CD4-positive, alpha-beta T cell (primary cell): ENCODE data around the gene TMEM132C. TPM values are rescaled to one million over a fixed set of nuclear protein-coding genes. Genes with fewer than 3 reads are reported as not detected.
A peak's percentile ranks its signal among the peaks of the same experiment; 100 is the strongest.

Source experiments
- ATAC-seq: fragments of 200-7000 bp; cut with Tn5 transposase; one replicate; pipeline ENCODE4 v1.10.0; 2022; ENCODE audit warnings: mild to moderate bottlenecking; ENCODE audit not compliant: poor library complexity
- CTCF ChIA-PET: fragments of 350-600 bp; sonication (Branson Sonifier 250); formaldehyde crosslinking; loops from one replicate; lab custom pipeline; 2021; ENCODE audit warnings: antibody characterized with exemption, inconsistent platforms; lab: Charles Lee
- POLR2A ChIA-PET: fragments of 350-600 bp; sonication (Branson Sonifier 250); formaldehyde crosslinking; loops from one replicate; lab custom pipeline; 2021; ENCODE audit warnings: antibody characterized with exemption, inconsistent platforms; lab: Charles Lee
- DNase-seq, 14 experiments: peaks; one replicate each; pipeline ENCODE4 v3.0.0-alpha.2; 2013 to 2020; ENCODE audit warnings: mixed read lengths in 2 of 14
- H3K27ac ChIP-seq, 2 donors: one replicate each; pipeline versions ENCODE4 v1.5.1 to v1.7.0; 2013; ENCODE audit warnings: low read length in 2 of 2, low read depth in 1 of 2, mild to moderate bottlenecking in 1 of 2
- H3K27me3 ChIP-seq, 2 experiments: 1 replicate in 1 of 2; 2 replicates in 1 of 2; pipeline versions ENCODE4 v1.6.1 to v1.7.0; 2013; ENCODE audit warnings: low read length in 2 of 2, control low read depth in 1 of 2, mild to moderate bottlenecking in 1 of 2, moderate library complexity in 1 of 2; ENCODE audit not compliant: insufficient read depth in 2 of 2, control insufficient read depth in 1 of 2
- H3K36me3 ChIP-seq: one replicate; pipeline ENCODE4 v1.6.1; 2013; ENCODE audit warnings: low read length, control low read depth; ENCODE audit not compliant: insufficient read depth
- H3K4me1 ChIP-seq: one replicate; pipeline ENCODE4 v1.6.1; 2013; ENCODE audit warnings: low read length, control low read depth; ENCODE audit not compliant: insufficient read depth
- H3K4me3 ChIP-seq: one replicate; pipeline ENCODE4 v1.5.1; 2013; ENCODE audit warnings: mild to moderate bottlenecking, low read length, moderate library complexity
- H3K9me3 ChIP-seq, 2 experiments: 1 replicate in 1 of 2; 2 replicates in 1 of 2; pipeline versions ENCODE4 v1.6.1 to v1.7.0; 2013; ENCODE audit warnings: low read length in 2 of 2, mild to moderate bottlenecking in 2 of 2, control low read depth in 1 of 2, moderate library complexity in 1 of 2; ENCODE audit not compliant: control insufficient read depth in 1 of 2, insufficient read depth in 1 of 2
- H3K27ac Mint-ChIP-seq: one replicate; pipeline ENCODE4 v1.8.0; 2020; ENCODE audit warnings: mixed read lengths
- H3K27me3 Mint-ChIP-seq: one replicate; pipeline ENCODE4 v1.8.0; 2021; ENCODE audit warnings: mixed read lengths
- H3K36me3 Mint-ChIP-seq: one replicate; pipeline ENCODE4 v1.8.0; 2021; ENCODE audit warnings: low read depth, mixed read lengths
- H3K4me1 Mint-ChIP-seq: one replicate; pipeline ENCODE4 v1.8.0; 2021; ENCODE audit warnings: low read depth, mixed read lengths
- H3K4me3 Mint-ChIP-seq: one replicate; pipeline ENCODE4 v1.8.0; 2020; ENCODE audit warnings: mild to moderate bottlenecking, mixed read lengths
- H3K9me3 Mint-ChIP-seq: one replicate; pipeline ENCODE4 v1.8.0; 2020; ENCODE audit warnings: mixed read lengths
- CTCF ChIP-seq: fragments of 200-600 bp; IDR thresholded peaks from one replicate; pipeline ENCODE4 v1.8.0; 2022; ENCODE audit warnings: antibody characterized with exemption, mild to moderate bottlenecking
- intact Hi-C, 2 experiments: fragments of 100-400 bp; cut with DNase I in 1 of 2; cut with micrococcal nuclease in 1 of 2; formaldehyde crosslinking; loops; one replicate each; pipeline versions ENCODE4 v1.15.1 to v1.9.0; 2023 to 2025; cut with DNase I, micrococcal nuclease
- total RNA-seq, 174 experiments: library from RNA in 2 of 174; stranded (reverse) in 2 of 174; gene quantifications; one replicate each; pipeline ENCODE4 v1.2.3 and lab custom pipeline; 2021 to 2026

TMEM132C gene
- total RNA-seq, 2 experiments from 2014 or later: not detected

- Histone ChIP-seq H3K9me3 (peaks cover 0 to 10% of the 10 kb centered on the region in 2 experiments), H3K27me3 (no peaks in the 10 kb centered on the region), H3K4me1 (no peaks in the 10 kb centered on the region), H3K27ac (no peak overlapping the region), H3K36me3 (no peaks in the 10 kb centered on the region), H3K4me3 (no peak overlapping the region)
- H3K27ac Mint-ChIP-seq: no peak overlapping the region
- ATAC-seq (no peak), DNase-seq (peak in 3 of 14 experiments; percentile 16 to 32 (median 28))
- POLR2A ChIA-PET: no interaction called here
- H3K27me3 Mint-ChIP-seq: no peaks in the 10 kb centered on the region
- intact Hi-C loops: no loop called here
- no peak for TF ChIP-seq CTCF
- H3K9me3 Mint-ChIP-seq: peaks cover 11% of the 10 kb centered on the region
- no peaks in the 10 kb centered on the region for H3K36me3 Mint-ChIP-seq
- no peak overlapping the region for H3K4me3 Mint-ChIP-seq
- H3K4me1 Mint-ChIP-seq: no peaks in the 10 kb centered on the region
- CTCF ChIA-PET: interaction anchor here (0.6 kb wide), 1 partner anchor 53 kb away, joined by 3 read pairs; no protein-coding TSS in a partner anchor
Measured at GRCh38 chr12:128644664-128645296, 377.8 kb downstream of the TMEM132C start.

GRCh38 chr12:128649902-128650301, 382.9 kb downstream of the TMEM132C start:
- H3K27ac ChIP-seq: no peak overlapping the region
- H3K27ac Mint-ChIP-seq: no peak overlapping the region

GRCh38 chr12:128652136-128652751, 385.3 kb downstream of the TMEM132C start:
- Histone ChIP-seq H3K36me3 (no peaks in the 10 kb centered on the region), H3K4me3 (no peak overlapping the region), H3K27ac (no peak overlapping the region), H3K27me3 (no peaks in the 10 kb centered on the region), H3K9me3 (peaks cover 0 to 16% of the 10 kb centered on the region in 2 experiments), H3K4me1 (no peaks in the 10 kb centered on the region)
- no peaks in the 10 kb centered on the region for H3K36me3 Mint-ChIP-seq
- ChIA-PET POLR2A (no interaction called here), CTCF (no interaction called here)
- H3K9me3 Mint-ChIP-seq: peaks cover 6% of the 10 kb centered on the region
- no peak overlapping the region for H3K27ac Mint-ChIP-seq
- no peak overlapping the region for H3K4me3 Mint-ChIP-seq
- no peaks in the 10 kb centered on the region for H3K27me3 Mint-ChIP-seq
- no peak for DNase-seq
- no peak for TF ChIP-seq CTCF
- no peaks in the 10 kb centered on the region for H3K4me1 Mint-ChIP-seq
- intact Hi-C loops: no loop called here
- ATAC-seq: no peak

More at GRCh38 chr12:128649902-128650301, 382.9 kb downstream of the TMEM132C start:
- Histone ChIP-seq H3K4me3 (no peak overlapping the region), H3K27me3 (no peaks in the 10 kb centered on the region), H3K9me3 (peaks cover 0 to 13% of the 10 kb centered on the region in 2 experiments), H3K36me3 (no peaks in the 10 kb centered on the region), H3K4me1 (no peaks in the 10 kb centered on the region)
- ATAC-seq: no peak
- H3K36me3 Mint-ChIP-seq: no peaks in the 10 kb centered on the region
- no peak overlapping the region for H3K4me3 Mint-ChIP-seq
- ChIA-PET CTCF (no interaction called here), POLR2A (no interaction called here)
- TF ChIP-seq CTCF: no peak
- no peaks in the 10 kb centered on the region for H3K4me1 Mint-ChIP-seq
- intact Hi-C loops: no loop called here
- peaks cover 6% of the 10 kb centered on the region for H3K9me3 Mint-ChIP-seq
- no peaks in the 10 kb centered on the region for H3K27me3 Mint-ChIP-seq
- DNase-seq: no peak
